Measurements from ENCODE around the gene FRRS1. TPM values are rescaled to one million over a fixed set of nuclear protein-coding genes. Genes with fewer than 3 reads are reported as not detected.

FRRS1 gene
- total and polyA plus RNA-seq, 3 donors from 2014 or later = 1.7 to 7.6 (median 6.1) TPM

DNA sequence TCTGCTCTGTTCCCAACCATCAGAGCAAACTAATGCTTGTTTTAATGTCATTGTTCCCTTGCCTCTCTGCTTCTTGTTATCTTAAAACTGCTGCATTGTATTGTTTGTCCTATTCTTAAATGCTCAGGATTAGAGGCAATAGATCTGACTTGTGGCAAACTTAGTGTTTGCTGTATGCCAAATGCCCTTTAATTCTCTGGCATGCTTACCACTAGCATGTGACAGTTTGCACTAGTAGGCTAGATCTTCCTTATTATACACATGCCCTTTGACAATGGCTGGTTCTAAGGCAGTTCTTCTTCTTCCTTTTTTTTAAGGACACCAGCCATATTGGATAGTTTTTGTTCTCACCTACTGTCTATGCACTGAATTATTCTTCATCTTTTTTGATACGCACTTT lies 90.4 kb downstream of the FRRS1 start:
- no peak for DNase-seq
- intact Hi-C loops (cut with DNase I; ENCODE audit: low total_unique reads) = no loop called here
- no peak overlapping the region for H3K27ac ChIP-seq

DNA sequence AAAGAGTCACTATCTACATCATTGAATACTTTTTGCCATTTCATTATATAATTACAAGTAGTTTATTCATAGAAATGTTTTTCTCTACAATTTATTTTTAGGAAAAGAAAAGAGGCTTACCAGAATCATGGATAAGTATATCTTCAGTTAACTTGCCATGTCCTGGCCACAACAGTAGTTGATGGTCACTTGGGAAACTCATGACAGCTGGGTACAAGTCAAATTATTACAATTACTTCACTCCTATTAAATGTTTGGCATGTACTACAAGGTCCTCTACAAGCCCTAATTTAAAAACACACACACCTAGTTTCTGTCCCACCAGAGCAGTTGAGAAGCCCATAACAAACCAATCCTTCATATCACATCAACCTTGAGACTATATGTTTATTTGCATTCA lies 91.1 kb downstream of the FRRS1 start:
- Histone ChIP-seq H3K27me3 (no peaks in the 10 kb centered on the region), H3K4me3 (no peak overlapping the region), H3K9me3 (no peaks in the 10 kb centered on the region), H3K4me1 (peaks cover 8% of the 10 kb centered on the region), H3K27ac (no peak overlapping the region), H3K36me3 (ENCODE audit: low read depth, missing control alignments) (no peaks in the 10 kb centered on the region)
- no peak for TF ChIP-seq POLR2A (IDR thresholded peaks at IDR 0.05)
- TF ChIP-seq, protein P1, sequence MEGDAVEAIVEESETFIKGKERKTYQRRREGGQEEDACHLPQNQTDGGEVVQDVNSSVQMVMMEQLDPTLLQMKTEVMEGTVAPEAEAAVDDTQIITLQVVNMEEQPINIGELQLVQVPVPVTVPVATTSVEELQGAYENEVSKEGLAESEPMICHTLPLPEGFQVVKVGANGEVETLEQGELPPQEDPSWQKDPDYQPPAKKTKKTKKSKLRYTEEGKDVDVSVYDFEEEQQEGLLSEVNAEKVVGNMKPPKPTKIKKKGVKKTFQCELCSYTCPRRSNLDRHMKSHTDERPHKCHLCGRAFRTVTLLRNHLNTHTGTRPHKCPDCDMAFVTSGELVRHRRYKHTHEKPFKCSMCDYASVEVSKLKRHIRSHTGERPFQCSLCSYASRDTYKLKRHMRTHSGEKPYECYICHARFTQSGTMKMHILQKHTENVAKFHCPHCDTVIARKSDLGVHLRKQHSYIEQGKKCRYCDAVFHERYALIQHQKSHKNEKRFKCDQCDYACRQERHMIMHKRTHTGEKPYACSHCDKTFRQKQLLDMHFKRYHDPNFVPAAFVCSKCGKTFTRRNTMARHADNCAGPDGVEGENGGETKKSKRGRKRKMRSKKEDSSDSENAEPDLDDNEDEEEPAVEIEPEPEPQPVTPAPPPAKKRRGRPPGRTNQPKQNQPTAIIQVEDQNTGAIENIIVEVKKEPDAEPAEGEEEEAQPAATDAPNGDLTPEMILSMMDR (IDR thresholded peaks at IDR 0.05) = no peak
- intact Hi-C loops (cut with DNase I; ENCODE audit: low total_unique reads) = no loop called here
- DNase-seq = no peak

More for the DNA sequence above, 90.4 kb downstream of the FRRS1 start:
- no peak overlapping the region for H3K4me3 ChIP-seq
- WGBS, 2 donors = 96 to 100% methylated on average over 1 of the region's 1 CpG
- H3K36me3 ChIP-seq (ENCODE audit: low read depth, missing control alignments) = no peaks in the 10 kb centered on the region
- H3K9me3 ChIP-seq = no peaks in the 10 kb centered on the region
- TF ChIP-seq, protein P1 (IDR thresholded peaks at IDR 0.05) = no peak
- TF ChIP-seq POLR2A (IDR thresholded peaks at IDR 0.05) = no peak
- H3K27me3 ChIP-seq = no peaks in the 10 kb centered on the region
- H3K4me1 ChIP-seq = peaks cover 8% of the 10 kb centered on the region

DNA sequence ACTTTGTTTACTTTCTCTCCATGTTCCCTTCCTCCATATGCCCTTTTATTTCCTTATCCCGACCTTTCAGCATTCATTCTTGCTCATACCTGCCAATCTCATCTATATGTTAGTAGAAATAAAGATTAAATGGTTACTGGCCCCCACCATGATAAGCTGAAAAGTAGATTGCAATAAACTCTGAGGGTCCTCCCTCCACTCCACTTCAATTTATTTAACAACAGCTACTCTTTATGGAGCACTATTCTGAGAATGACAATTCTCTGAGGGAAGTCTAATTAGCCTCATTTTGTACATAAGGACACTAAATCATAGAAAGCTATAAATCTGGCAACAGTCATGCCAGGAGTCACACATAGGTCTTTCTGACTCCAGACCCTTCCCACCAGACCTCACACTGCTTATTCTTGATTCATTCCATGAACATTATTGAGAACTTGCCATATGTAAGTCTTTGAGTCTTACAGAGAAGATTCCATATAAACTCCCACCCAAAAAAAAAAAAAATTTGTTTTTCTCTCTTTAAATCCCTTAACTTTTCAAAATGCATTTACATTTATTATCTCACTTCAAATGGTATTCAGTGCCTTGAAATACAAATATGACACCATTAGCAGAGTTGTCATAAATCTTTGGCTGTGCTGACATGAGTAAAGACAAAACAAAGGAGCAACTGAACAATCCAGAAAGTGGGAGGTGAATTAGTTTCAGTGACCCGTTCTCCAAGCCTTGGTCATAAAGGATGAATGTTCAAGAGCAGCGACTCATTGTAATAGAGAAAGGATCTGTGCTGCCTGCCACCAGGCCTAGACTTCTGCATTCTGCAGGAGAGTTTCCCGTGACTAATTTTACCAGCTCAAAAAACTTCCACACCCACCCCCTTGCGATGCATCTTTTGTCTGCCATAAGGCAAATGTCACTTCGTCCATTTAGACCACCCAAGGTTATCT lies 92.0 kb downstream of the FRRS1 start:
- DNase-seq = no peak
- H3K27me3 ChIP-seq = no peaks in the 10 kb centered on the region
- H3K9me3 ChIP-seq = no peaks in the 10 kb centered on the region
- WGBS, 2 donors = 76 to 85% methylated on average over 6 of the region's 6 CpGs
- H3K27ac ChIP-seq = no peak overlapping the region
- peaks cover 8% of the 10 kb centered on the region for H3K4me1 ChIP-seq
- intact Hi-C loops (cut with DNase I; ENCODE audit: low total_unique reads) = no loop called here
- TF ChIP-seq, protein P1 (IDR thresholded peaks at IDR 0.05) = no peak
- TF ChIP-seq POLR2A (IDR thresholded peaks at IDR 0.05) = no peak
- H3K4me3 ChIP-seq = no peak overlapping the region
- H3K36me3 ChIP-seq (ENCODE audit: low read depth, missing control alignments) = no peaks in the 10 kb centered on the region

DNA sequence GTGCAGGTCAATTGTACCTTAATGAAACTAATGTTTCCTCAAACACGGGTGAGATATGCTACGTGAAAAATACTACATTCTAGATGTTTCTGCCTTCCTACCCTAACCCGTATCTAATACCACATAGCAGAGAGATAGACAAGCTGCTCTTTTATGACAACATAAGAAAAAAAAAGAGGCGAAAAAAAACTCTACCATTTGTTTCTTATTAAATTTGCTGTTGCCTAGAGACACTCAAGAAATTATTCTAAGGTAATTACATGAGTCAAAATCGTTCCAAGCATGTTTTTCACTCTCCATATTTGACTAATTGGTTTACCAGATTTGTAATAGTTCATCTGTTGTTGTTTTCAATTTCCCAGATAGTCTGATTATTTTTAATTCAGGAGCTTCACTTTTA lies 93.1 kb downstream of the FRRS1 start:
- intact Hi-C loops (cut with DNase I; ENCODE audit: low total_unique reads) = no loop called here

More for the DNA sequence above, 93.1 kb downstream of the FRRS1 start:
- no peak for DNase-seq
- Histone ChIP-seq H3K27me3 (no peaks in the 10 kb centered on the region), H3K36me3 (ENCODE audit: low read depth, missing control alignments) (no peaks in the 10 kb centered on the region), H3K4me1 (peaks cover 8% of the 10 kb centered on the region), H3K4me3 (no peak overlapping the region), H3K27ac (no peak overlapping the region), H3K9me3 (no peaks in the 10 kb centered on the region)
- TF ChIP-seq, protein P1 (IDR thresholded peaks at IDR 0.05) = no peak
- TF ChIP-seq POLR2A (IDR thresholded peaks at IDR 0.05) = no peak
- 85 to 94% methylated on average over 4 to 5 of the region's 5 CpGs for WGBS, 2 donors
